ENCODE results near the gene ZNF780A.
"Not testable (repeated sequence)": the region's sequence is repeated elsewhere in the genome, so short reads cannot be mapped to it uniquely, and the experiment has no call there.

ZNF780A gene

GRCh38 chr19:40081411-40081810 is 9.3 kb downstream of the ZNF780A start:
- DNase-seq, result no peak

- no peak for DNase-seq
Measured at GRCh38 chr19:40080289-40080688, 10.5 kb downstream of the ZNF780A start.

- no peak for DNase-seq
Measured at GRCh38 chr19:40078377-40078776, 12.4 kb downstream of the ZNF780A start.

- no peak for DNase-seq
Measured at GRCh38 chr19:40070058-40070457, 20.7 kb downstream of the ZNF780A start.

GRCh38 chr19:40059624-40060023 is 31.1 kb downstream of the ZNF780A start:
- no peak for DNase-seq

GRCh38 chr19:40057166-40057565 is 33.6 kb downstream of the ZNF780A start:
- no peak for DNase-seq

- no peak for DNase-seq
Measured at GRCh38 chr19:40056505-40056904, 34.2 kb downstream of the ZNF780A start.

- DNase-seq, result peak; percentile 87
Measured at GRCh38 chr19:40055832-40056504, 34.8 kb downstream of the ZNF780A start, which contains the start of gene ZNF780B. TSS of gene ZNF780B (minus strand) at chr19:40056231. CDS start at chr19:40050332, 5,899 bp downstream.

- DNase-seq, result no peak
Measured at GRCh38 chr19:40055049-40055448, 35.7 kb downstream of the ZNF780A start.

GRCh38 chr19:40054632-40055031 is 36.1 kb downstream of the ZNF780A start:
- DNase-seq, result no peak

GRCh38 chr19:40053491-40053890 is 37.3 kb downstream of the ZNF780A start:
- no peak for DNase-seq

GRCh38 chr19:40041718-40042117 is 49.0 kb downstream of the ZNF780A start:
- DNase-seq, result not testable (repeated sequence)

GRCh38 chr19:40038047-40038446 is 52.7 kb downstream of the ZNF780A start:
- not testable (repeated sequence) for DNase-seq

GRCh38 chr19:40035996-40036395 is 54.7 kb downstream of the ZNF780A start:
- DNase-seq, result no peak

GRCh38 chr19:40033989-40034560 is 56.7 kb downstream of the ZNF780A start:
- no peak for DNase-seq

GRCh38 chr19:40026597-40026970 is 64.2 kb downstream of the ZNF780A start:
- no peak for DNase-seq

GRCh38 chr19:40025938-40026596 is 64.7 kb downstream of the ZNF780A start:
- DNase-seq, result no peak

GRCh38 chr19:40023969-40024368 is 66.8 kb downstream of the ZNF780A start:
- DNase-seq, result no peak

Measured in activated CD8-positive, alpha-beta memory T cell treated with anti-CD3 and anti-CD28 coated beads for 24 hours (primary cell).